Astrocyte (in vitro differentiated cells and primary cell): ENCODE measurements around the gene SMC6. TPM values are rescaled to one million over a fixed set of nuclear protein-coding genes. Genes with fewer than 3 reads are reported as not detected.

ENCODE experiments used
- DNase-seq: peaks from one replicate; pipeline ENCODE4 v3.0.0-alpha.2; 2010; ENCODE audit warnings: low read depth
- FAIRE-seq: peaks from 2 replicates; lab custom pipeline; 2011; peaks lifted over from hg19 to GRCh38; lab: Jason Lieb, UNC
- H2AFZ ChIP-seq: 2 replicates; pipeline ENCODE4 v1.6.0; 2012; ENCODE audit warnings: low read depth, low read length, inconsistent platforms
- H3K27ac ChIP-seq: 2 replicates; pipeline ENCODE4 v1.5.1; 2011; ENCODE audit warnings: low read depth, low read length, inconsistent platforms
- H3K27me3 ChIP-seq: 2 replicates; pipeline ENCODE4 v1.6.0; 2011; ENCODE audit warnings: low read length, inconsistent platforms; ENCODE audit not compliant: insufficient read depth
- H3K36me3 ChIP-seq: 2 replicates; pipeline ENCODE4 v1.5.1; 2011; ENCODE audit warnings: low read length, inconsistent platforms; ENCODE audit not compliant: insufficient read depth
- H3K4me1 ChIP-seq: 2 replicates; pipeline ENCODE4 v1.5.1; 2011; ENCODE audit warnings: low read length, inconsistent platforms; ENCODE audit not compliant: insufficient read depth
- H3K4me2 ChIP-seq: 2 replicates; pipeline ENCODE4 v1.6.0; 2012; ENCODE audit warnings: low read length, inconsistent platforms
- H3K4me3 ChIP-seq: 2 replicates; pipeline ENCODE4 v1.5.1; 2011; ENCODE audit warnings: low read depth, mild to moderate bottlenecking, low read length, inconsistent platforms; ENCODE audit not compliant: insufficient read depth
- H3K79me2 ChIP-seq: 2 replicates; pipeline ENCODE4 v1.6.0; 2012; ENCODE audit warnings: mild to moderate bottlenecking, low read length, inconsistent platforms; ENCODE audit not compliant: insufficient read depth
- H3K9ac ChIP-seq: 2 replicates; pipeline ENCODE4 v1.6.0; 2012; ENCODE audit warnings: mild to moderate bottlenecking, low read length, inconsistent platforms
- H3K9me3 ChIP-seq: 2 replicates; pipeline ENCODE4 v1.5.1; 2012; ENCODE audit warnings: low read depth, mild to moderate bottlenecking, low read length, inconsistent platforms; ENCODE audit not compliant: insufficient read depth
- H4K20me1 ChIP-seq: 2 replicates; pipeline ENCODE4 v1.6.0; 2012; ENCODE audit warnings: low read length, inconsistent platforms; ENCODE audit not compliant: insufficient read depth
- H3K27ac Mint-ChIP-seq: one replicate; pipeline ENCODE4 v1.8.0; 2021; ENCODE audit warnings: mild to moderate bottlenecking, mixed read lengths; ENCODE audit not compliant: unreplicated experiment
- H3K27me3 Mint-ChIP-seq: one replicate; pipeline ENCODE4 v1.8.0; 2021; ENCODE audit warnings: low read depth, mixed read lengths; ENCODE audit not compliant: unreplicated experiment
- H3K36me3 Mint-ChIP-seq: one replicate; pipeline ENCODE4 v1.8.0; 2021; ENCODE audit warnings: low read depth, mixed read lengths; ENCODE audit not compliant: unreplicated experiment
- H3K4me1 Mint-ChIP-seq: one replicate; pipeline ENCODE4 v1.8.0; 2021; ENCODE audit warnings: low read depth, mixed read lengths; ENCODE audit not compliant: unreplicated experiment
- H3K4me3 Mint-ChIP-seq: one replicate; pipeline ENCODE4 v1.8.0; 2021; ENCODE audit warnings: mild to moderate bottlenecking, moderate library complexity, mixed read lengths; ENCODE audit not compliant: unreplicated experiment
- H3K9me3 Mint-ChIP-seq: one replicate; pipeline ENCODE4 v1.8.0; 2021; ENCODE audit warnings: mild to moderate bottlenecking, mixed read lengths; ENCODE audit not compliant: unreplicated experiment
- CTCF ChIP-seq: IDR thresholded peaks from 2 replicates; pipeline ENCODE4 v1.5.1; 2011; ENCODE audit warnings: low read depth, mild to moderate bottlenecking, inconsistent platforms, low read length, moderate library complexity; ENCODE audit not compliant: insufficient read depth
- EZH2 ChIP-seq: IDR thresholded peaks from 2 replicates; pipeline ENCODE4 v1.6.1; 2012; ENCODE audit warnings: mild to moderate bottlenecking, low read length, inconsistent platforms; ENCODE audit not compliant: insufficient read depth
- total RNA-seq: library from RNA; stranded (reverse); gene quantifications from 2 replicates; pipeline ENCODE4 v1.2.1, GENCODE V29; 2021

Gene SMC6
- total RNA-seq, 1 donor from 2014 or later = 20.1 TPM

GRCh38 chr2:17627434-17627833, 126.2 kb downstream of the SMC6 start:
- no peak overlapping the region for H3K27ac Mint-ChIP-seq
- no peak overlapping the region for H2AFZ ChIP-seq
- no peak for TF ChIP-seq EZH2
- TF ChIP-seq CTCF = no peak

GRCh38 chr2:17626986-17627385, 126.6 kb downstream of the SMC6 start:
- H3K9me3 Mint-ChIP-seq = peaks cover 2% of the 10 kb centered on the region
- H3K4me1 Mint-ChIP-seq = peaks cover 21% of the 10 kb centered on the region
- TF ChIP-seq EZH2 (no peak), CTCF (no peak)
- peak; percentile 51 for DNase-seq
- Histone ChIP-seq H3K9ac (no peak overlapping the region), H3K27ac (no peak overlapping the region), H3K4me3 (no peak overlapping the region), H3K9me3 (peaks cover 3% of the 10 kb centered on the region), H3K79me2 (no peaks in the 10 kb centered on the region), H3K36me3 (no peaks in the 10 kb centered on the region), H3K27me3 (no peaks in the 10 kb centered on the region), H3K4me2 (peak overlapping the region; percentile 38), H3K4me1 (peaks cover 26% of the 10 kb centered on the region), H2AFZ (no peak overlapping the region), H4K20me1 (no peaks in the 10 kb centered on the region)
- no peak overlapping the region for H3K4me3 Mint-ChIP-seq
- no peak for FAIRE-seq
- H3K36me3 Mint-ChIP-seq = no peaks in the 10 kb centered on the region
- no peak overlapping the region for H3K27ac Mint-ChIP-seq
- no peaks in the 10 kb centered on the region for H3K27me3 Mint-ChIP-seq

More at GRCh38 chr2:17627434-17627833, 126.2 kb downstream of the SMC6 start:
- Histone ChIP-seq H3K27me3 (no peaks in the 10 kb centered on the region), H3K4me3 (no peak overlapping the region), H3K4me2 (peak overlapping the region; percentile 38), H4K20me1 (no peaks in the 10 kb centered on the region), H3K36me3 (no peaks in the 10 kb centered on the region), H3K4me1 (peaks cover 26% of the 10 kb centered on the region), H3K9me3 (peaks cover 3% of the 10 kb centered on the region), H3K79me2 (no peaks in the 10 kb centered on the region), H3K9ac (no peak overlapping the region), H3K27ac (no peak overlapping the region)
- H3K27me3 Mint-ChIP-seq = no peaks in the 10 kb centered on the region
- no peak for FAIRE-seq
- no peak for DNase-seq
- H3K4me1 Mint-ChIP-seq = peaks cover 21% of the 10 kb centered on the region
- peaks cover 2% of the 10 kb centered on the region for H3K9me3 Mint-ChIP-seq
- H3K36me3 Mint-ChIP-seq = no peaks in the 10 kb centered on the region
- no peak overlapping the region for H3K4me3 Mint-ChIP-seq

GRCh38 chr2:17625446-17625845, 128.2 kb downstream of the SMC6 start:
- Mint-ChIP-seq H3K9me3 (peaks cover 2% of the 10 kb centered on the region), H3K27me3 (no peaks in the 10 kb centered on the region), H3K4me3 (no peak overlapping the region), H3K27ac (no peak overlapping the region), H3K36me3 (no peaks in the 10 kb centered on the region), H3K4me1 (peaks cover 29% of the 10 kb centered on the region)
- Histone ChIP-seq H3K9ac (no peak overlapping the region), H3K4me3 (no peak overlapping the region), H4K20me1 (no peaks in the 10 kb centered on the region), H3K9me3 (peaks cover 3% of the 10 kb centered on the region), H2AFZ (no peak overlapping the region), H3K4me2 (no peak overlapping the region), H3K36me3 (no peaks in the 10 kb centered on the region), H3K27ac (no peak overlapping the region), H3K4me1 (peaks cover 38% of the 10 kb centered on the region), H3K79me2 (no peaks in the 10 kb centered on the region), H3K27me3 (no peaks in the 10 kb centered on the region)
- FAIRE-seq (no peak), DNase-seq (peak; percentile 32)
- TF ChIP-seq CTCF (no peak), EZH2 (no peak)
